Stimulated activated CD4-positive, alpha-beta T cell treated with anti-CD3 and anti-CD28 coated beads, Interleukin-1b, Interleukin-23, amount 100 ng/mL, for 4 hours (primary cell): ENCODE measurements around the gene RELT.

ENCODE experiments used
- DNase-seq, 2 donors: peaks; one replicate each; pipeline ENCODE4 v3.0.0-alpha.2; 2020; ENCODE audit warnings: low read depth in 2 of 2

The RELT gene

DNA sequence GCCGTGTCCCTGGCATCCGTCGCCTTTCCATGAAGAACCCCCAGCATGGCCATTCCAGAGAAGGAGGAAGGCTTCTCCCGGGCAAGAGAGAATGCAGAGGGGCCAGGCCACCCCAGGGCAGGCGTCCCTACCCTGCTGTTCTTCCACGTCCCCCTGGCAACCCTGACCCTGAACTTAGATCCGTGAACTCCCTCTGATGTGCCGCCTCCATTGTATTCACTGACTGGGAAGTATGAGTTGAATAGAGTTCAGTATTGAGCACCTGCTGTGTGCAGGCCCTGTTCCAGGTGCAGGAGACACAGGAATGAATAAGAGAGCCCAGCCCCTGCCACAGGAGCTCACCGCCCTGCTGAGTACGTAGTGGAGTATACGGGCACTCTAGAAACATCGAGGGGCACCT is 29.1 kb upstream of the RELT start:
- no peak for DNase-seq

DNA sequence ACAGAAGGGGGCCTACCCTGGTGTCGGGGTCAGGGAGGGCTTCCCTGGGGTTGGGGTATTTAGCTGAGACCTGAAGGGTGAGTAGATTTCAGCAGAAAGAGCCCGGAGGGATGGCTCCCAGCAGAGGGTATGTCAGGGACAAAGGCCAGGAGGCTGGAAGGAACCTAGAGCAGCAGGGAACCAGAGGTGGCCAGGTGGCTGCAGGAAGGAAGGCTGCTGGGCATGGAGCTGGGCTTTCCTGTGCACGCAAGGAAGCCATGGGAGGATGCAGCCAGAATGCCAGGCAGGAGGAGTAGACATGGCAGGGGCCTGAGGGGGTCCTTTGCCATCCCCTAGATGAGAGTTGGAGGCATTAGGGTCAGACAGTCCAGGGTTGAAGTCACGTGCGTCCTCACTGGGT is 27.4 kb upstream of the RELT start:
- DNase-seq = no peak

DNA sequence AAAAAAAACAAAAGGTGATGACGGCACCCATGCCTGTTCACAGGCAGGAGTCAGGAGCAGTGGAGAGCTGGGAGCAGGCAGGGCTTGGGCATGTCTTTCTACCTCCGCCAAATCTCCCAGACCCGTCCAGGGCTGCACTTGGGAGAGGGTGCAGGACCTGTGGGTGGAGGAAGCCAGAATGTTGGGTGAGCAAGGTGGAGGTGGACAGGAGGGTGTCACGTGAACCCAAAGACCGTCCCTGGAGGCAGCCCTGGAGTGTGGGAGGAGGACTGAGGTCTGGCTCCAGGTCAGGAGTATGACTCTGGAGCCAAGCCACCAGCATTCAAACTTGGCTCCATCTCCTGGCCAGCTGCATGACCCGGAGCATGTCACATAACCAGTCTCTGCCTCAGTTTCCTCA is 26.6 kb upstream of the RELT start:
- DNase-seq = no peak

DNA sequence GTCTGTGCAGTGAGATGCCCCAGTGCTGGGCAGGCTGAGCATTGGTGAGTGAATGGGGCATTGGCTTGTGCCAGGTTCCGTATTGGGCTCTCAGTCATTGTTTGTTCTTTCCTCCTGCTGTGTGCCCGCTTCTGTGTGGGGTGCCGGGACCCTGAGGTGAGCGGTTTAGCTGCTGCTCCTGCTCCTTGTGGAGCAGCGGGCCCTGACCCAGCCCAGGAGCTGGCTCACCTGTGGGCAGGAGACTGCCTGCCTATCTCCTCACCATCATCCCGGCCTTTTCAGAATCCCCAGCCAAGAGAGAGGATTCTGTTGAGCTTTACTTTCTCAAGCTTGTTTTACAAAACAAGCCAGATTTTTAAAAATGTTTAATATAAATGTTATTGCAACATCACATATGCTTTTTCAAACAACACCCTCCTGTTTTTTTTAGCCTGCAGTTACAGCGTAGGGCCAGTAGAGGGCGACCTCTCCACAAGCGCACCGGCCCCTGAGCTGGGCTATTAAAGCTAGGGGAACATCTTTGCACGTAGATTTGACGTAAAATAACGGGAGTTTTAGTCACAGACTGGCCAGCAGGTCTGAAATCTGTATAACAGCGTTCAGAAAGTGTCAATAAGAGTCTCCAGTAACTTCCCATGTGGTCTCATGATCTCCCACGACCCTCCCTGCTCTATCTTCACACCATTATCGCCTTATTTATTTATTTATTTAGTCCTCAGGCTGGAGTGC is 25.1 kb upstream of the RELT start:
- peak; percentile 34 to 46 for DNase-seq

DNA sequence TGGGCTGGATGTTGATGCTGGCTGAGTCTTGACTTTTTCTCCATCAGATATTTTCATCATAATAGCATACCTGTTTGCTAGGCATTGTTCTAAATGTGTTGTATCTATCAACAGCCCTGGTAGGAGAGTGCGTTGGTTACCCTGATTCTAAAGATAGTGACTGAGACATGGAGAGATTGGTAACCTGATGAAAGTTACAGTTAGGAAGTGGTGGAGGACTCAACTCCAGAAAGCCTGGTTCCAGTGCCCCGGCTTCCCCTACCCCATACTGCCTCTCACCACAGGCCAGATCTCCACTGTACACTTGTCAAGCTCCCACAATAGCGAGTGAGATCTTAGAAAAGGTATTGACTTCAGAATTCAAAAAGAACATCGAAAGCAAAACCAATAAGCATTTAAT is 22.8 kb upstream of the RELT start:
- DNase-seq = no peak

DNA sequence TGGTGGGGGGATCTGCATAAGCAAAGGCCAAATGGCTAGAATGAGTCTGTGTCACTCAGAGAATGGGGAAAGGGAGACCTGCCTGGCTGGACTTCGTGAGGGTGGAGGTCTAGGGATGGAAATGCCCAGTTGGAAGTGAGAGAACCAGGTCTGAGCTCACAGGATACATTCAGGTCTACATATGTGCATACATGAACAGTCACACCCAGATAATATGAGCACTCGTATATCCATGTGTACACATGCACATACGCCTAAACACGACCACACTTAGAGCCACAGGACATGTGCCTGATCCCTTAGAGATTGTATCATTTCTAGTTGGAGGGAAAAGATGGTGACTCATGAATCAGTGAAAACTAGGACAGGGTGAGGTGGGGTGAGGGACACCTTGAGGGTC is 21.1 kb upstream of the RELT start:
- no peak for DNase-seq

DNA sequence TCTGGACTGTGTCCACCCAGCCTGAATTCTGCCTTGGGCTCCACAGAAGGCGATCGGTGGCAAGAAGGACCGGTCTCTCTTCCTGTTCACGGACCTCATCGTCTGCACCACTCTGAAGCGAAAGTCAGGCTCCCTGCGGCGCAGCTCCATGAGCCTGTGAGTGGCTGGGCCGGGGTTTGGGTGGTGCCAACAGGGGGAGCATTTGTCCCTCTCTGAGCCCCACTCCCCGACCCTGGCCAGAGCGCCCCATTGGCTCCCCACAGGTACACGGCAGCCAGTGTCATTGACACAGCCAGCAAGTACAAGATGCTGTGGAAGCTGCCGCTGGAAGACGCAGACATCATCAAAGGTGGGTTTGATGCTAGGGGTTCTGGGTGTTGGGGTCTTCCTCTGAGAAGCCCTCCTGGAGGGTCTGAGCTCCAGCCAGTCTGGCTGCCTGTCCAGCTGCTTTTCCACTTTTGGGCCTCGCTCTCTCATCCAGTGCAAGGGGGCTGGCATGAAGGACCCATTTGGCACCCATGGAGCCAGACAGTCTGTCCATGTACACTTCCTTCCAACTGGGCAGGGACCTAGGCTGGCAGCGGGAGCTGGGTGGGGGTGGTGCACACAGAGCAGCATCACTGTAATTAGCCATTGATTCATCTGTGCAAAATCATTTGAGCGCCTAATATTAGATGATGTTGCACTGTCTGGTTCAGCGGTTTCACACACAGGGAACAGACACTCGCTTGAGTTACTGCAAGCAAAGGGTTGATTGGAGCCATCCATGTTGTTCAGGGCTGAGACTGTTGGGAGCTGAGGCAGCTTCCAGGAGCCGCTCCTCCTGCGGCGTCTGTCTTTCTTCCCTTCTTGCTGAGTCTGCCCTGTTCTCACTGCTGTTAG is 19.0 kb upstream of the RELT start:
- DNase-seq = no peak

DNA sequence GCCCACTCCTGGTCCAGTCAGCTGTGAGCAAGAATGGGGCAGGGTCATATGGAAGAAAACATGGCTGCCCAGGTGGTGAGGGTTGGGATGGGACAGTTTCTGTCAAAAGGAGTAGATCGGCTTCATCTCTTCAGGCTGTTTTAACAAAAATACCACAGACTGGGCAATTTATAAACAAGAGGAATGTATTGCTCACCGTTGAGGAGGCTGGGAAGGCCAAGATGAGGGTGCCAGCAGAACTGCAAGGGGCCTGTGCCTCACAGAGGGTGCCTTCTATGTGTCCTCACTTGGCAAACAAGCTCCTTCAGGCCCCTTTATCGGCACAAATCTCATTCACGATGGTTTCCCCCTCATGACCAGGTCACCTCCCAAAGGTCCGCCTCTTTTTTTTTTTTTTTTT is 18.1 kb upstream of the RELT start:
- DNase-seq = no peak

DNA sequence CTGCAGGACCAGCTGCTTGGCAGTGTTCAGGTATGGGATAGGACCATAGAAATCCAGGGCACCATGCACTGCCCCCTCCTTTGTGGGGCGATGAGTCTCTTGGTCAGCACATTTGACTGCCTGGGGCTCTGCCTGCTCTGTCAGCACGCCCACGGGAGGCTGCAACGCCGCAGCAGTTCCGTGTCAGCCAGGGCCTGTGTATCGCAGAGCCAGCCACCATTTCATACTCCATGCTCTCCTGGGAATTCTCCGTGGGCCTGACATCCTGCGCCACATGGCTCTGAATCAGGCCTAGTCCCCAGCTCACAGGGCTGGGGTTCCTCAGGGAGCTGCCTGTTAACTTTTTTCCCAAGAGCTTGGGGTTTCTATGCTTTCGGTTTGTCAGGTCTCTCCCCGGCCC is 16.9 kb upstream of the RELT start:
- no peak for DNase-seq

DNA sequence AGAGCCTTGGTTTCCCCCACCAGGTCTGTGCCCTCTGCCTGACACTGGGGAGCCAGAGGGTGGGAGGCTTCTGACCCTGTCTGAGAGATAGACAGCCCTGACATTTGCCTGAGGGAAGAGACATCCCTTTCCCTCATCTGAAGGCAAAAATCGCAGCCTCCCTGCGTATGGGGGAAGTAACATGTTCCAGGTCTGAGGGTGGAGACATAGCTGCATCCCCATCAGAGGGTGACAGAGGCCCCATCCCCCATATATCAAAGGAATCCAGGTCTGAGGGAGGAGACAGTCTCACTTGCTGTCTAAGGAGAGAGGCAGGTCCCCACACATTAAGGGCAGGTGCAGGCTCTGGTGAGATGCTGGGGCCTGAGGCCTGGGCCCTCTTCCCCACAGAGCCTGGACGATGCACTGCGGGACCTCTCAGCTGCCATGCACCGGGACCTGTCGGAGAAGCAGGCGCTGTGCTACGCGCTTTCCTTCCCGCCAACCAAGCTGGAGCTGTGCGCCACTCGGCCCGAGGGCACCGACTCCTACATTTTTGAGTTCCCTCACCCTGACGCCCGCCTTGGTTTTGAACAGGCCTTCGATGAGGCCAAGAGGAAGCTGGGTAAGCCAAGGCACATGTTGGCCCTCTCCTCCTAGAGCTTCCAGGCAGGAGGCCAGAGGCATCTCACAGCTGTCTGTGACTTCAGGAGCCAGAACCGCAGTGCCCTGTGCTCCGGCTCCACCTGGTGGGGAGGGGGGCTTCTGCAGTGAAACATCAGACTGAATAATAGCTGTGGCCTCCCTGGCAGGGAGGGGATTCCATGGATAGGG is 16.1 kb upstream of the RELT start:
- DNase-seq = no peak

DNA sequence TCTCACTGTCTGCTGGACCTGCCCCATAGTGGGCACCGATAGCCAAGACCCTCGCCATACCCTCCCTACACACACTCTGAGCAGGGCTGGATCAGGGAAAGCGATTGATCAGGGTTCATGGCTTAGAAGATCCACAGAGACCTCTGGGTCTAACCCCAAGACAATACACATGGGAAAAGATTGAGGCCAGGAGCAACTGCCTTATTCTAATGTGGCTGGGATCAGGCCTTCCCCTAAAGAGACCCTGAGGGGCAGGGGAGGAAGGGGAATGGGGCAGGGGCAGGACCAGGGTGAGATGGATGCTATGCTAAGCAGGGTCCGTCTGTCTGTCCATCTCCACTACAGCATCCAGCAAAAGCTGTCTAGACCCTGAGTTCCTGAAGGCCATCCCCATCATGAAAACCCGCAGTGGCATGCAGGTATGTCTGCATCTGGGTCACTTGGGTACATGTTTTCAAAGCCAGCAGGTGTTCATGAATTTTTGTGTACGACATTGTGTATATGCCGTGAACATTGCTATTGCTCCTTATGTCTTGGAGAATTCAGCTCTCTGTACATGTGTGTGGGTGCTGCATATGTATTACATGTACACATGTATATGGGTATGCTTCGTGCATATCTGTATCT is 15.3 kb upstream of the RELT start:
- no peak for DNase-seq

DNA sequence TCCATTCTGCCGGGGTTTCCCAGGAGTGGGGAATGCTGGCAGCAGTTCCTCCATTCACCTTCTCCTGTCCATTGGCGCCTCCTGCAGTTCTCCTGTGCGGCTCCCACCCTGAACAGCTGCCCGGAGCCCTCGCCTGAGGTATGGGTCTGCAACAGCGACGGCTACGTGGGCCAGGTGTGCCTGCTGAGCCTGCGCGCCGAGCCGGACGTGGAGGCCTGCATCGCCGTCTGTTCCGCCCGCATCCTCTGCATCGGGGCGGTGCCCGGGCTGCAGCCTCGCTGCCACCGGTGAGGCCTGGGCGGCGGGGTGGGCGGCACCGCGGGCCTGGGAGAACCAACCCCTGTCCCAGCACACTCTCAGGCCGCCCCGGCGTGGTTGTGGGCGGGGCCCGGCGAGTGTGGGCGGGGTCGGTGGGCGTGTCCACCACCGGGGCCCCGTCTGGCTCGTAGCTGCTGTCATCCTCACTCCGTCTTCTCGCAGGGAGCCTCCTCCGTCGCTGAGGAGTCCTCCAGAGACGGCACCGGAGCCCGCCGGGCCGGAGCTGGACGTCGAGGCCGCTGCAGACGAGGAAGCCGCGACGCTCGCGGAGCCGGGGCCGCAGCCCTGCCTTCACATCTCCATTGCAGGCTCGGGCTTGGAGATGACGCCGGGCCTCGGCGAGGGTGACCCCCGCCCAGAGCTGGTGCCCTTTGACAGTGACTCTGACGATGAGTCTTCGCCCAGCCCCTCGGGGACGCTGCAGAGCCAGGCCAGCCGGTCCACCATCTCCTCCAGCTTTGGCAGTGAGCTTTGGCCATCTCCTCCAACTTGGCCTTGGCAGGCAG is 14.0 kb upstream of the RELT start:
- DNase-seq = no peak

DNA sequence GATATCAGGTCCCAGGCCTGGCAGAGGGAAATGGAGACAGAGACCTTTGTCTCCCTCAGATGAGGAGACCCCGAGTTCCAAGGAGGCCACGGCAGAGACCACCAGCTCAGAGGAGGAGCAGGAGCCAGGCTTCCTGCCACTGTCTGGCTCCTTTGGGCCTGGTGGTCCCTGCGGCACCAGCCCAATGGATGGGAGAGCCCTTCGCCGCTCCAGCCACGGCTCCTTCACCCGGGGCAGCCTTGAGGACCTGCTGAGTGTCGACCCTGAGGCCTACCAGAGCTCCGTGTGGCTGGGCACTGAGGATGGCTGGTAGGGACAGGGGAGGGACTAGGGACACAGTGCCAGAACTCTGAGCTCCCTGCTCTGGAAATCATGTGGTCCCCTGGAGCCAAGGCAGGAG is 13.1 kb upstream of the RELT start:
- DNase-seq = no peak

DNA sequence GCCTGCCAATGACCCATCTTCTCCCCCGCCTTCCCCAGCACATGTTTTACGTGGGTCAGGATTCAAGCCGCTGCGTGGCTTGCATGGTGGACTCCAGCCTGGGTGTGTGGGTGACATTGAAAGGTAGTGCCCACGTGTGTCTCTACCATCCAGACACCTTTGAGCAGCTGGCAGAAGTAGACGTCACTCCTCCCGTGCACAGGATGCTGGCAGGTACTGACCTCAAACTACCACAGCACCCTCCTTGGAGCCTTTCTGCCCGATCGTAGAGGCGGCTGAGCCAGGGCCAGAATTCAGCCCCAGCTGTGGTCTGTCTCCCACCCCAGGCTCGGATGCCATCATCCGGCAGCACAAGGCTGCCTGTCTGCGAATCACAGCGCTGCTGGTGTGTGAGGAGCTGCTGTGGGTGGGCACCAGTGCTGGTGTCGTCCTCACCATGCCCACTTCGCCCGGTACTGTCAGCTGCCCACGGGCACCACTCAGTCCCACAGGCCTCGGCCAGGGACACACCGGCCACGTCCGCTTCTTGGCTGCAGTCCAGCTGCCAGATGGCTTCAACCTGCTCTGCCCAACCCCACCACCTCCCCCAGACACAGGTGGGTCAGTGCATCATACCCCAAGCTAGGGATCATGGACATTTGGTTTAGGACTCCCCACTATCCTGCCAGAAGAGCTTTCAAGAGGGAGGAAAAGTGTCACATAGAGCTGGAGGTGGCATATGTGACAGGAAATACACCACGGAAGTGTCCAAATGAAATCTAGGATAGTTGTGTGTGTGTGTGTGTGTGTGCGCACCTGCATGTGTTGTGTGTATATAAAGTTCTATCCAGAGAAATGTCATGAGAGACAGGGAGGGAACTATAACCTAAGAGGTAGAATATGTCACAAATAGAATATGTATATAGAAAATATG is 10.6 kb upstream of the RELT start:
- no peak for DNase-seq

DNA sequence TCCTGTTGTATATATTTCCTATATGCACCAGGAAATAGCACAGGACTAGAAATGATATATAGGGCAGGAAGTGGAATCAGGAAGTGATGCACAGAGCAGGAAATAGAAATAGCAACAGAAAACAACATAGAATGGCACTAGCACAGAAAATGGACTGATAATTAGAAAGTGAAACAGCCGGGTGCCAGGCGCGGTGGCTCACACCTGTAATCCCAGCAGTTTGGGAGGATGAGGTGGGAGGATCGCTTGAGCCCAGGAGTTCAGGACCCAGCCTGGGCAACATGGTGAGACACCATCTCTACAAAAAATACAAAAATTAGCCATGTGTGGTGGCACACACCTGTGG is 10.0 kb upstream of the RELT start:
- no peak for DNase-seq

DNA sequence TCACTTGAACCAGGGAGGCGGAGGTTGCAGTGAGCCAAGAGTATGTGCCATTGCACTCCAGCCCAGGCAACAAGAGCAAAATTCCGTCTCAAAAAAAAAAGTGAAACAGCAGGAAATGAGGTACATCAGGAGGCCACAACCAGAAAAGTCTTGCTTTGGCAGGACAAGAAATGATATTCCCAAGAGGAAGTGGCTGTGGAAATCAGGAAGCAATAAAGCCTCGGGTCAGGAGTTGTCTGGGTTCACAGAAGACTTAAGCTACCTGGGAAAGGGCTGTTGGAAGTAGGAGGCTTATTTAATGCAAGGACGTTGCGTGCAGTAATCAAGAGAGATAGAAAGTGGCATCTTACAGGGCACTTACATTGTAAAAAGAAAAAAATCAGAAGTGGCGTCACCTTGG is 9.2 kb upstream of the RELT start:
- no peak for DNase-seq

DNA sequence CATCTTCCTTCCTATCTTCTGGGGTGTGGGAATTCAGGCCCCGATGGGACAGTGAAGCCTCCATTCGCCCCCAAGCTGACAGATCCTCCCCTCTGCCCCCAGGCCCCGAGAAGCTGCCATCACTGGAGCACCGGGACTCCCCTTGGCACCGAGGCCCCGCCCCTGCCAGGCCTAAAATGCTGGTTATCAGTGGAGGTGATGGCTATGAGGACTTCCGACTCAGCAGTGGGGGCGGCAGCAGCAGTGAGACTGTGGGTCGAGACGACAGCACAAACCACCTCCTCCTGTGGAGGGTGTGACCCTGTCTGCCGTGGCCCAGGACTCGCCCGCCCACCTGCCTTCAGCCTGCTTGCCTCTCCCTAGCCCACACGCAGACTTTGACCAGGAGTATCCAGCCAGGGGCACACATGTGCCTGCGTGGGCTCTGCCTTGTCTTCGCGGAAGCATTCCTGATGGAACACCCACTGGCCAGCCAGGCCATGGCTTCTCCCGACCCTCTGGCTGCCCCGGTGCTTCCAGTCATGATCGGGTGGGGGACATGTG is 8.6 kb upstream of the RELT start:
- no peak for DNase-seq

DNA sequence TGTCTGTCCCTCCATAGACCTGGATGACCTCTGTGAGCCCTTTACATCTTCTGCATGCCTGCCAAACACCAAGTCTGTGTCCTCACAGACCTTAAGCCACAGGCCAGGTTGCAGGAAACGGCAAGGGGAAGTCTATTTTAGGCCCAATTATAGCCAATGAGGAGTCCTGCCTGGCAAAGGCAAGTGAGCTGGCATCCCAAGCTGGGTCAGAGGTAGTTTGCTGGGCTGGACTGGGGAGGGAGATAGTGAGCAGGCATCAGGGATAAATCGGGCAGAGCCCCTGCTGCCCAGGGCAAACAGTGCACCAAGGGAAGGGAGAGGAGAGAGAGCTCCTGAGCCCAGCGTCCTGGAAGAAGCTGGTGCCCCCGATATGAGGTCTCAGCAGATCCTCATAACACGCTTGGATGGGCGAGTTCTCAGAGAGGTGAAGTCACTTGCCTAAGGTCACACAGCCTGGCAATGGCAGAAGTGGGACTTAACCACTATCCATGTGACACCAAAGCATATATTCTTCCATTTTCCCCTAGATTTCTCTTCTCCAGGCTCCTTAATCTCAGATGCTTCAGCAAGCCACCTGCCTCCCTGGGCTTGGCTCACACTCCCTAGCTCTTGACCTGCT is 3.7 kb upstream of the RELT start:
- DNase-seq = no peak

DNA sequence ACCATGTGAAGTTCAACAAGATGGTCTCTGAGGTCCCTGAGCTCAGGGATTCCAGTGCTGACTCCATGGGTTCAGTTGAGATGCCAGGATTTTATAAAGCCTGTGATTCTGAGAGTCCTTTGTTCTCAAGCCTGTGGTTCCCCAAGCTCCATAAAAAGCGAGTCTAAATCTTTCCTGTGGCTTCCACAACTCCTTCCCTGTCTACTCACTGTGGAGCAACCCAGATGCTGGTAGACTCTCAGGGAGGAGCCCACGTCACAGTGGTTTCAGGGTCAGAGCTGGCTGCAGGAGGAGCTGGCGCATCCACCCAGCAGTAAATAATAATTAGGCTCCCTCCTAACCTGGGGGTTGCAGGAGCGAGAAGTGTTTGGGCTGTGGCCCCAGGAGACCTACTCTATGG is 2.0 kb upstream of the RELT start:
- no peak for DNase-seq

DNA sequence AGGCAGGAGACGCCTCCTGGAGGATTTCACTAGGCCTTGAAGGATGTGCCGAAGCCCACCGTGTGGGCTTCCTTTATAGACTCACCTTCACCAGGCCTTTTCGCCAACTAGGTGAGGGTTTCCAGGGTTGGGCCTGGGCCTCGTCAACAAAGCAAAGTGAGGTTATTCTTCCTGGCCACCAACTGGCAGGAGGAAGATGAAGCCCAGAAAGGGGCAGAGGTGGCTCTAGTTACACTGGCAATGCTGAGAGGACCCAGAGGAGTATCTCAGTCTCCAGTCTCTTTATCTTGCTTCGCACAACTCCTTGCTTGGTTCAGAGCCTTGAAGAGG is 404 bp upstream of the RELT start:
- DNase-seq = no peak
